HG02970 (cell line): ENCODE measurements around the gene GPS1.
A peak's percentile ranks its signal among the peaks of the same experiment; 100 is the strongest.

ENCODE experiments used
- ATAC-seq: cut with Tn5 transposase; IDR thresholded peaks from one replicate; pipeline ENCODE4 v1.9.1; 2021; ENCODE audit warnings: mild to moderate bottlenecking, moderate library complexity, moderate number of reproducible peaks; ENCODE audit not compliant: unreplicated experiment, low FRiP score

GPS1 gene

DNA sequence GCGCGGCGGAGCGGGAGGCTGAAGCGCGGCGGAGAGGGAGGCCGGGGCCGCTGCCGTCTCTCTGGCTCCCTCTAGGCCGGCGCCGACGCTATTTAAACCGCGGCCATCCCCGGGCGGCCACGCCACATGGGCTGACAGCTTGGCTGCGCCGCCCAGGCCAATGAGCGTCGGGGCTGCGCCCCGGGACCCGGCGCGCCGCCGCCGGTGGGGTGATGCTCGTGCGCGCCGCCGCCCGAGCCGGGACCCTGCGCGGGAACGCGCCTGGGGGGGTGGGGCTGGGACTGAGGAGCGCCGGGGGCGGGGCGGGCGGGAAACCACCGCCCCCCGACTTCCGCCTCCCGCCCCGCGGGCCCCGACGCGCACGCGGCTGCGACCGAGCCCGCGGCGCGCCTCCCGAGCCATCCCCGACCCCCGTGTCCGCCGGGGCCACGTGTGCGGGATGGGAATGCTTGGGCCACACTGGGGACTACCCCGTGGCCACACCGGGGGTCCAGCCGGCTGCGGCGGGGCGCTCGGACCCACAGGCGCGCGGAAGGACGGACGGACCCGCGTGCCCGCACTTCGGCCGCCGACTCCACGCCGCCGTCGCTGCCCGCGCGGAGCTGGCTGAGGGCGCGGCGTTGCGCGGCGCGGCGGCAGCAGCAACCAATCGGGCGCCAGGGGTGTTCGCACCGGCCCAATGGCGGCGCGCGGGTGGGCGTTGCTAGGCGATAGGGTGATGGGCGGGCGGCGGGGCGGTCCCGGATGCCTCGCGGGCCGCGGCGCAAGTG, 46.7 kb downstream of the GPS1 start, which contains the start of gene FASN:
Gene FASN (minus strand): TSS at position 68 of the 770 bp plus-strand sequence. CDS start 1,791 bp downstream, outside the sequence.
- peak; percentile 65 for ATAC-seq

- ATAC-seq: peak; percentile 6
Measured at GRCh38 chr17:82098939-82099763, 47.5 kb downstream of the GPS1 start.

DNA sequence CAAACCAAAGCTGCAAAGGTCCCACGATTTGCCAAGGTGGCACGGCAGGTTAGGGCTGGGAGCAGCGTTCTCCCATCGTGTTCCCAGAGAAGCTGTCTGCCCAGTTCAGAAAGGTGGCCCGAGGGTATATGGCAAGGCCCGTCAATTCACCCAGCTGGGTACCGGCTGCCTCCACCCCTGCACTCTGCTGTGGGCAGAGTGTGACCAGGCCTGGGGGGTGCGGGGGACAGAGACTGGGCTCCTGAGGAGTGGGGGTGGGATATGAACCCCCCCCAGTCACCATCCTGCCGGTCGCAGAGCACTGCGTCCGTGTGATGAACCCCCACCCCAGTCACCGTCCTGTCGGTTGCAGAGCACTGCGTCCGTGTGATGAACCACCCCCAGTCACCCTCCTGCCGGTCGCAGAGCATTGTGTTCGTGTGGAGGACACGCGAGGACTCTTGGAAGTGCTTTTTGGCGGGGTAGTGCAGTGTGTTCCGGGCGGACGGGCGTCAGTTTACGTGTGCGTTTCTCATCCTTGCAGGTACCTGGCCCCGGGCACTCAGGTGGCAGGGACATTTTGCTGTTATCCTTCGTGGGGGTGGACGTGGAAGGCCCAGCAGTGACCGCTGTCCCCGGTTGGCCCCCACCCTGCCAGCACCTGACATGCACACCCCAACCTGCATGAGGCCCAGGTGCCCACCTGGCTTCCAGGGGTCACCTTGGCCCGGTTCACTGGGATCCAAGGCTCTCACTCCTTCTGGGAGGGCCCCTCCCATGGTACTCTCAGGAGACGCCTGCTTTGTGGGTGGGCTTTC, 49.0 kb downstream of the GPS1 start:
- no peak for ATAC-seq

- no peak for ATAC-seq
Measured at GRCh38 chr17:82101301-82101715, 49.6 kb downstream of the GPS1 start.

DNA sequence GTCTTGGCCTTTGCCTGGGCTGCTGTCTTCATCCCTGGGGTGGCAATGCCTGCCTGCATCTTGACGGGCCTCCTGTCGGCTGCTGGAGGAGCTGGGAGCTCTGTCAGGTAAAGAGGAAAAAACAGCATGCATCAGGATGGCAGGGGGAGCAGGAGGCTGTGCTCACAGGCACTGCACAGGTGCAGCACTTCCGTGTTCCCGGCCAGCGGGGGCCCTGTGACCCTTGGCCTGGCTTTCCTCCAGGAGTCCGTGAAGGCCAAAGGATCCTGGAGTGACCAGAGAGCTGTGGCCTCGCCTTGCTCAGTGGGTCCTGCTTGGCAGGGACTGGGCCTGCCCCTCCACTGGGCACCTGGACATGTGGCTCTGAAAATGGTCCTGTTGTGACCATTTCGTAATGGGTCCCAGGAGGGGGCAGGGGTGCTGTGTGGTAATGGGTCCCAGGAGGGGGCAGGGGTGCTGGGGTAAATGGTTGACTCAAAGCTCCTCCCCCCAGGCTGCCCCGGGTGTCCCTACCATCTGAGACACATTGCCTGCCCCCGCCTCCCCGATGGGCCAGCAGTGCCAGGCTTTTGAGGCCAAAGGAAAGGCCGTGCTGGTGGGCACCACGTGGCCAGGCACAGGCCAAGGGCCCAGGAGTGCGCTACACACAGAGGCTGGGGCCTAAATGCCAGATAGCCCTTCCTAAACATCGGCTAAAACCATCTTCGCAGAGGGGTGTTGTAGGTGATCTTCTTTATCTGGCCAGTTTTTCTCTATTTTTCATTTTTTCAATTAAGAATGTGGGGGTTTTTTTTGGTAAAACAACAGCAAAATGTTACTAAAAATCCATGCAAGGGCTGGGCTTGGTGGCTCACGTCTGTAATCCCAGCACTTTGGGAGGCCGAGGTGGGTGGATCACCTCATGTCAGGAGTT, 50.3 kb downstream of the GPS1 start:
- ATAC-seq: no peak

GRCh38 chr17:82103553-82104451, 52.1 kb downstream of the GPS1 start:
- ATAC-seq: no peak

- no peak for ATAC-seq
Measured at GRCh38 chr17:82104797-82105416, 53.2 kb downstream of the GPS1 start.

- no peak for ATAC-seq
Measured at GRCh38 chr17:82105417-82105881, 53.8 kb downstream of the GPS1 start.

DNA sequence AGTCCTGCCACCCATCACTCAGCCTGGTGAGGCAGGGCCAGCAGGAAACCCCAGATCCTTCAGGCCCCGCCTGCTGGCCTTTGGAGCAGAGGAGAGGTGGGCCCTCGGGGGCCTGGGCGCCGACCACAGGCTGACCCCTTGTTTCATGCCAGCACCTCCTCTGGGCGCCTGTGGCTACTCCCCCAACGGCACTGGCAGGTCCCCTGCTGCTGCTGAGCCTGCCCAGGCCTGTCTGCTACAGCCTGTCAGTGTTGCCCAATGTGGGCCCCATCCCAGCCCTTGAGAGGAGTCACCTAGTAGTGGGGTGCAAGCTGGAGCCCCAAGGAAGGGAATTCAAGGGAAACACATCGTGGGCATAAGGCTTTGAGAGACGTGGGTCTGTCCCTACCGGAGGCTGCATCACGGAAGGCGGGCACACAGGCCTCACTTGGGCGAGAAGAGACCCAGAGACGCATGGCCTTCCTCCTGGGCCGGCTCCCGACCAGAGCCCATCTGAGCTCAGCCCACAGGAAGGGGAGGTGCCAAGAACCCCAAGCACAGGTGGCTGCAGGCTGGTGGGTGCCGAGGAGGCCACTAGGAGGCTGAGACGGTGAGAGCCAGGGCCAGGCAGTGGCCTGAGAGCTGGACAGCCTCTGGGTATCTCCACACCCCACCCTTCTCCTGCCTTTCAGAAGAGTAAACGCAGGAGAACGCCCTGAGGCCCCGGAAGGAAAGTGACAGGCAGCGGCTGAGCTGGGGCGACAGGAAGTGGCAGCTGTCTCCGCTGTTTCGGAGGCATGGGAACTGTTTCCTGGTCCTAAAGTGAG, 54.4 kb downstream of the GPS1 start:
- ATAC-seq: no peak

GRCh38 chr17:82106688-82107305, 55.1 kb downstream of the GPS1 start:
- ATAC-seq: no peak
